Activated naive CD4-positive, alpha-beta T cell treated with anti-CD3 and anti-CD28 coated beads, Interleukin-2, amount 50 U/mL, for 72 hours (primary cell): Measurements from ENCODE around the gene FNDC5. TPM values are rescaled to one million over a fixed set of nuclear protein-coding genes. Genes with fewer than 3 reads are reported as not detected.
A peak's percentile ranks its signal among the peaks of the same experiment; 100 is the strongest.

ENCODE experiments used
- ATAC-seq, 2 donors: fragments of 150-1000 bp; cut with Tn5 transposase; 2 replicates each; pipeline ENCODE4 v1.10.0; 2021; ENCODE audit warnings: mild to moderate bottlenecking in 2 of 2, moderate library complexity in 2 of 2
- DNase-seq, 2 donors: peaks; one replicate each; pipeline ENCODE4 v3.0.0; 2021 to 2022; ENCODE audit warnings: low spot score in 2 of 2
- H3K27ac Mint-ChIP-seq, 2 donors: one replicate each; pipeline ENCODE4 v1.8.0; 2022; ENCODE audit warnings: mild to moderate bottlenecking in 2 of 2, mixed read lengths in 2 of 2
- H3K36me3 Mint-ChIP-seq, 2 donors: one replicate each; pipeline ENCODE4 v1.8.0; 2022; ENCODE audit warnings: mixed read lengths in 2 of 2
- H3K9me3 Mint-ChIP-seq, 2 donors: one replicate each; pipeline ENCODE4 v1.8.0; 2022; ENCODE audit warnings: mixed read lengths in 2 of 2
- total RNA-seq, 2 donors: library from RNA; stranded (reverse); gene quantifications; one replicate each; pipeline ENCODE4 v1.2.3, GENCODE V29; 2022

Gene FNDC5
- total RNA-seq, 2 donors from 2014 or later = not detected

DNA sequence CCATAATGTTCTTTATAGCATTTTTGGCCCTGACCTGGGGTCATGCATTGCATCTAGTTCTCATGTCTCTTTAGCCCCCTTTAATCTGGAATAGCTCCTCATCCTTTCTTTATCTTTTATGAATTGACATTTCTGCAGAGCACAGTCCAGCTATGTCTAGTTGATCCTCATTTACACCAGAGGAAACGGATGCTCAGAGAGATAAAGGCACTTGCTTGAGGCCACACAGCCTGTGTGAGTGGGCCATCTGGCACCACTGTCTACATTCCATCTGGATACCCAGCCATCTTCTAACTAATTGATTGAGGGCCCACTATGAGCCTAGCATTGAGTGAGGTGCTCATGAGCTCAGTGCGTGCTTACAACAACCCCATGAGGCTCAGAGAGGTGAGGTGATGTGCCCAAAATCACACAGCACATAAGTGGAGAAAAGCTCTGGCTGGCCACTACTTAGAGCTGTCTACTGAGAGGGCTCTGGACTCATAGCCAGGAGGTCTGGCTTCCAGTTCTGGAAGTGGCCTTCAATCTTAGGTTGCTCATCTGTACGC lies 19.1 kb upstream of the FNDC5 start:
- H3K27ac Mint-ChIP-seq = no peak overlapping the region
- ATAC-seq = no peak
- no peak for DNase-seq

GRCh38 chr1:32888677-32889420 lies 18.1 kb upstream of the FNDC5 start:
- H3K9me3 Mint-ChIP-seq = no peaks in the 10 kb centered on the region

More for the DNA sequence above, 19.1 kb upstream of the FNDC5 start:
- peaks cover 0 to 5% of the 10 kb centered on the region in 2 donors for H3K36me3 Mint-ChIP-seq
- no peaks in the 10 kb centered on the region for H3K9me3 Mint-ChIP-seq

GRCh38 chr1:32888134-32888533 lies 17.4 kb upstream of the FNDC5 start:
- H3K36me3 Mint-ChIP-seq = peaks cover 0 to 5% of the 10 kb centered on the region in 2 donors
- H3K9me3 Mint-ChIP-seq = no peaks in the 10 kb centered on the region
- no peak overlapping the region for H3K27ac Mint-ChIP-seq
- DNase-seq = no peak
- no peak for ATAC-seq

More at GRCh38 chr1:32888677-32889420, 18.1 kb upstream of the FNDC5 start:
- ATAC-seq = no peak
- peaks cover 0 to 5% of the 10 kb centered on the region in 2 donors for H3K36me3 Mint-ChIP-seq
- no peak overlapping the region for H3K27ac Mint-ChIP-seq
- DNase-seq = no peak

DNA sequence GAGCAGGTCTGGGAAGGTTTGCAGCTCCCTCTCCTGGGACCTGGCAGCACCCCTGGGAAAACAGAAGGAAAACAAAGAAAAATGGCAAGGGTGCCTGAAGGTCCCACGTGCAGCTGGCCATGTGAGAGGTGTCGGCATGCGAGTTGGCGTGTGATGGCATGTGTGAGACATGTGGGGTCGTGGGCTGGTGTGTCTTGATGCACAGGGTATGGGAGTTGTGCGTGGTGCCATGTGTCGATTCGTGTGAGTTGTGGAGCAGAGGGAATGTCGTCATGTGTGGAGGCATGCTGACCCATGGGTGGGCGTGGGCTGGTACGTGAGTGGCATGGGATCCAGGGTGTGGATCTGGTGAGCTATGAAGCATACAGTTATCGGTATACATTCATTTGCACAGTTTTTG lies 16.9 kb upstream of the FNDC5 start:
- H3K9me3 Mint-ChIP-seq = no peaks in the 10 kb centered on the region
- ATAC-seq (no peak), DNase-seq (no peak)
- H3K27ac Mint-ChIP-seq = no peak overlapping the region
- H3K36me3 Mint-ChIP-seq = peaks cover 0 to 5% of the 10 kb centered on the region in 2 donors

GRCh38 chr1:32886828-32887414 lies 16.2 kb upstream of the FNDC5 start:
- ATAC-seq (no peak), DNase-seq (no peak)
- Mint-ChIP-seq H3K27ac (no peak overlapping the region), H3K36me3 (peaks cover 0 to under 1% of the 10 kb centered on the region in 2 donors), H3K9me3 (no peaks in the 10 kb centered on the region)

DNA sequence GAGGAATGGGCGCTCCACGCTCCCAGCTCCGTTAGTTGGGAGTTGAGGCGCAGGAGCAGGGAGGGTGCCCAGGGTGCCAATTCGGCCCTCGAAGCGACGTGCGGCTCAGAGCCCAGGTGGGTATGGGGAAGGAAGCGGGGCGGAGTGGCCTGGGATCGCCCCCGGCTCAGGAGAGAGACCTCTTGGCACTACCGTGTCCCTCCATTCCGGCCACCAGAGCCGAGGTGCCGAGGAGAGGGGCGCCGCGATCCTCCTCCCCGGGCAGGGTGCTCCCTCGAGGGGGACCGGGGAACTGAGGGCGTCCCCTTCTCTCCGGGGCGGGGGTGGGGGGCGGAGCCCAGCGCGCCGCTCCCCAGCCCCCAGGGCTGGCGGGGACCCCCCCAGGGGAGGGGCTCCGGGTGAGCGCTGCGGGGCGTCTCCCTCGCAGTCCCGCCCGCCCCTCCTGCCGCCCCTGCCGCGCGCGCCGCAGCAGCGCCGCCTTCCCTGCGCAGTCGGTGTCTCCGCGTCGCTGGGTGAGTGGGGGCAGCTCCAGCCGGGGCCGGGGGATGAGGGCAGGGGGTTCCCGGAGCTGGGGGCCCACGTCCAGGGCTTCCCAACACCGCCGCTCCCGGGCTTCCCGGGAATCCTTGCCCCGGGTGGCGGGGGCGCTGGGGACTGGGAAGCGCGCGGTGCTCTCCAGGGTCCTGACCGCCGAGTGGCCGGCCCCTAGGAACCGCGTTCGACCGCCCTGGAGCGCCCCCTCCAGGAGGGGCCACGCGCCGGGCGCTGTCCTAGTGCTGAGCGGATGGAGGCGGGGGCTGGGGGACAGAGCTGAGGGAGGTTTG lies 15.5 kb upstream of the FNDC5 start, which contains the start of gene HPCA:
Gene HPCA (plus strand): TSS at position 488 of the 824 bp plus-strand sequence. CDS start 2,408 bp downstream, outside the sequence.
- Mint-ChIP-seq H3K36me3 (no peaks in the 10 kb centered on the region), H3K27ac (no peak within 1 kb of the TSS), H3K9me3 (no peaks in the 10 kb centered on the region)
- ATAC-seq (peak; percentile 26 to 88), DNase-seq (peak in 1 of 2 donors; percentile 80)

DNA sequence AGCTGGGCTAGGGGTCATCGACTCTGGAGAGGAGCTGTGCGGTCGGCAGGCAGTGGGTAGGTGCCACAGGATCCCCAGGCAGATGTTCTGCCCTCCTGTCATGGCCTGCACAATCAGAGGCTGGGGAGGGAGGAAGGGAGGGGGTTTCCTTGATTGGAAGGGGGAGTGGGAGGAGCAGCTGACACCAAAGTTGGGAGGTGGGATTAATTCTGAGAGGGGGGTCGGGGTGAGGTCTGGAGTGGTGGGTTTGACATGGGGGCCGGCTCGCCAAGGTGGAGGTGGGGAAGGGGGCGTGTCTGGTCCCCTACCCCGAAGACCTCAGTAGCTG lies 14.9 kb upstream of the FNDC5 start:
- H3K36me3 Mint-ChIP-seq = no peaks in the 10 kb centered on the region
- H3K27ac Mint-ChIP-seq = no peak overlapping the region
- H3K9me3 Mint-ChIP-seq = no peaks in the 10 kb centered on the region
- ATAC-seq (no peak), DNase-seq (no peak)

DNA sequence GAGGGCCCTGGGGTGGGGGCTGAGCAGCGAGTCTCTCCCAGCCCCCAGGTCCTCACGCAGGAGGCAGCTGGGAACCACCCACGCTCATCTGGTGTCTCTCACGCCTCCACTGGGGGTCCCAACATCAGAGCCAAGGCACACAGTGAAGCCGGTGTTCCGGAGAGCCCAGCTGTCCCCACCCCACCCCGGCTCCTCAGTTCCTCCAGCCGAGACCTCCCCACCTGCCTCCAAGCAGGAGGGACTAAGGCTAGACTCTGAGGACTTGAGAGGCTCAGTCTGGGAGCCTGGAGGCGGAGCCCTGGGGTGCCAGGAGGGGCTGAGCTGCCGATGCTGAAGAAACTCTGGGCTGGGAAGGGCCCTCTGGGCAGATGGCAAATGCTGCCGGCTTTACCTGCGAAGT lies 14.0 kb upstream of the FNDC5 start:
- Mint-ChIP-seq H3K9me3 (no peaks in the 10 kb centered on the region), H3K27ac (no peak overlapping the region), H3K36me3 (no peaks in the 10 kb centered on the region)
- DNase-seq = no peak
- no peak for ATAC-seq

- DNase-seq (no peak), ATAC-seq (no peak)
- no peaks in the 10 kb centered on the region for H3K9me3 Mint-ChIP-seq
- no peak overlapping the region for H3K27ac Mint-ChIP-seq
- H3K36me3 Mint-ChIP-seq = no peaks in the 10 kb centered on the region
Measured at GRCh38 chr1:32884032-32884372, 13.3 kb upstream of the FNDC5 start.

GRCh38 chr1:32883338-32884031 lies 12.8 kb upstream of the FNDC5 start:
- no peak for ATAC-seq
- Mint-ChIP-seq H3K9me3 (no peaks in the 10 kb centered on the region), H3K27ac (no peak overlapping the region), H3K36me3 (no peaks in the 10 kb centered on the region)
- DNase-seq = no peak

DNA sequence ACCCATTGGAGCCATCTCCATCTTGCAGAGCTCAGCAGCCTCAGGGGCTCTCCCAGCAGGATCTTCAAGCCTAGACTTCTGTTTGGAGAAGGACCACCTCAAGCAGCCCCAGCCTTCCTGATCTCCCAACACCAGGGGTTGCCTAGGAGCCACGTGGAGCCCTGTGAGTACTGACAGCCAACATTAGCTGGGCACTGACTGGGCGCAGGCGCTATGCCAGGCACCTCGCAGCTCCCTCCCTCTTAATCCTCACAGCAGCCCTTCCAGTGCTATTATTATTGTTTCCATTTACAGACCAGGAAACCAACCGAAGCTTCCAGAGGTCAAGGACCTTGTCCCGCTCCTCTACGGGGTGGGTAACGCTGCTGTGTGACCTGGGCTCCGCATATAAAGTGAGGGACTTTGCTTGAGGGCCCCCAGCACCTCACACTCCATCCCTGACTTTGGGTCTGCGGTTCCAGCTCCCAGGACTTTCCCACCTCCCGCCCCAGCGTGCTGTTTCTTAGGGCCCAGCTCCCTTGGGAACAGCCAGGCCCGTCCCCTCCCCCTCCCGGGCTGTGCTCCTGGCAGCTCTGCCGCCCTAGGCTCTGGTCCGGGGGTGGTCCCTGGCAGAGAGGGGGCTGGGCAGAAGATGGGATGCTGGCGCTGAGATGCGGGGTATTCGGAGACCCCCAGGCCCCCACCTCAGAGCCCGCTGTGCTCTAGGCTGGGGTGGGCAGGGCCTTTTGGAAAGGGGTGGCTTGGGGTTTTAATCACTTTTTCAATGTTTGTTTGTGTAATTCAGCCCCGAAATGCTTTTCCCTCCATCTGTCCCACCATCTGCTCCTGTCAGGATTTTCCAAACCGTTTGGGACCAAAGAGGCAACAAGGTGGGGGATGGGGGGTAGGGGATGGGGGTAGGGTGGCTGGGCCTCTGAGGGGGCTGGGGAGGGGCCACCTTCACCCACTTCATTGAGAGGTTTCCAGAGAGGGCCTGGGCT lies 11.4 kb upstream of the FNDC5 start:
- Mint-ChIP-seq H3K9me3 (no peaks in the 10 kb centered on the region), H3K36me3 (no peaks in the 10 kb centered on the region), H3K27ac (no peak overlapping the region)
- DNase-seq (no peak), ATAC-seq (no peak)

- DNase-seq (no peak), ATAC-seq (no peak)
- Mint-ChIP-seq H3K9me3 (no peaks in the 10 kb centered on the region), H3K27ac (no peak overlapping the region), H3K36me3 (no peaks in the 10 kb centered on the region)
Measured at GRCh38 chr1:32881291-32881690, 10.6 kb upstream of the FNDC5 start.

- ATAC-seq (no peak), DNase-seq (peak in 1 of 2 donors; percentile 52)
- Mint-ChIP-seq H3K36me3 (no peaks in the 10 kb centered on the region), H3K27ac (no peak overlapping the region), H3K9me3 (no peaks in the 10 kb centered on the region)
Measured at GRCh38 chr1:32878637-32879041, 7.9 kb upstream of the FNDC5 start.

GRCh38 chr1:32878183-32878582 lies 7.5 kb upstream of the FNDC5 start:
- ATAC-seq (no peak), DNase-seq (peak in 1 of 2 donors; percentile 26)
- Mint-ChIP-seq H3K27ac (no peak overlapping the region), H3K9me3 (no peaks in the 10 kb centered on the region), H3K36me3 (no peaks in the 10 kb centered on the region)

DNA sequence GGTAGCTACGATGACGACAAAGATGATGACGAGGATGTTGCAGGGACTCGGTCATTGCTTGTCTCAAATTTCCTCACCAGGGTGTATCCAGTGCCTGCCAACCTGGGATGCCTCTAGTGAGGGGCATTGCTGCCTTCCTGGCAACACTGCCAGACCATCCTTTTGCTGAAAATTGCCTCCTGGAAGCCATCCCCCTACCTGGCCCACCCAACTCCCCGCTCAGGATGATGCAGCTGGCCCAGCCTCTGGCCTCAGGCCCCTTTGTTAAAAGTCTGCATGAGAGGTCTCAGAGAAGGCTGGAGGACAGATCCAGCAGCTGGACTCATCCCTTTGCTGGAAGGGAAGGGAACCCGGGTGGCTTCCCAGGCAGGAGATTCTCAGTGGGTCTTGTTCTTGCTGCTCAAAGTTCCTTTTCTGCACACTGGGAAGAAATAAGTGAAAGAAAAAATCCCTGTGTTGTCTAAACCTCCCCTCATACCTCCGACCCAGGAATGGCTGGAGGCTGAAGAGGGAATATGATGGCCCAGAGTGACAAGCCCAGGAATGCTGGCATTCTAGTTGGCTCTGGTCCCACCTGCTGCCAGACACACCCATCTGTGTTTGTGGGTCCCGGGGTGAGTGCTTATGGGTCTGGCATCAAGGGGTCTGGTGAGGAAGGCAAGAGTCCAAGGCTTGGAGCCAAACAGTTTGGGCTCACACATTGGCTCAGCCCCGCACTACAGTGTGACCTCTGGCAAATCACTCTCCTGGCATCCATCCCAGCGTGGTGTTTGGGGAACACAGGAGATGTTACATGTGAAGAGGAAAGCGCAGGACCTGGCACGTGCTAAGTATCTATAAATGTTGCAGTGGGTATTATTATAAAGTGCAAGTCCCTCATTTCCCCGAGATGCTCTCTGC lies 6.7 kb upstream of the FNDC5 start:
- Mint-ChIP-seq H3K36me3 (no peaks in the 10 kb centered on the region), H3K9me3 (no peaks in the 10 kb centered on the region), H3K27ac (no peak overlapping the region)
- peak in 1 of 2 donors; percentile 52 for DNase-seq
- ATAC-seq = no peak
